Mesenchymal stem cell (in vitro differentiated cells and primary cell): ENCODE measurements around the gene PTPRD.

ENCODE experiments used
- DNase-seq: peaks from one replicate; pipeline ENCODE4 v3.0.0-alpha.2; 2013
- H2AFZ ChIP-seq: one replicate; pipeline ENCODE4 v1.6.1; 2013; ENCODE audit warnings: low read depth, mild to moderate bottlenecking, control low read depth, inconsistent platforms, low read length, moderate library complexity
- H2AK5ac ChIP-seq: 2 replicates; pipeline ENCODE4 v1.6.1; 2013; ENCODE audit warnings: low read length, moderate library complexity, mild to moderate bottlenecking, inconsistent platforms; ENCODE audit not compliant: severe bottlenecking
- H2BK120ac ChIP-seq: one replicate; pipeline ENCODE4 v1.6.1; 2013; ENCODE audit warnings: low read depth, mild to moderate bottlenecking, inconsistent platforms, low read length, moderate library complexity
- H2BK12ac ChIP-seq, 2 experiments: one replicate each; pipeline ENCODE4 v1.6.1; 2013; ENCODE audit warnings: inconsistent platforms in 2 of 2, low read length in 2 of 2, mild to moderate bottlenecking in 2 of 2, moderate library complexity in 2 of 2, control low read depth in 1 of 2
- H2BK15ac ChIP-seq: one replicate; pipeline ENCODE4 v1.6.1; 2013; ENCODE audit warnings: mild to moderate bottlenecking, low read depth, inconsistent platforms; ENCODE audit not compliant: poor library complexity, severe bottlenecking
- H2BK5ac ChIP-seq: 2 replicates; pipeline ENCODE4 v1.6.1; 2013; ENCODE audit warnings: low read depth, mild to moderate bottlenecking, low read length, control low read depth, inconsistent platforms; ENCODE audit not compliant: poor library complexity, severe bottlenecking
- H3K14ac ChIP-seq, 2 experiments: one replicate each; pipeline ENCODE4 v1.6.1; 2013; ENCODE audit warnings: inconsistent platforms in 2 of 2, low read length in 2 of 2, control low read depth in 1 of 2, mild to moderate bottlenecking in 1 of 2, moderate library complexity in 1 of 2
- H3K18ac ChIP-seq, 2 experiments: one replicate each; pipeline ENCODE4 v1.6.1; 2013; ENCODE audit warnings: inconsistent platforms in 2 of 2, low read length in 2 of 2, control low read depth in 1 of 2, low read depth in 1 of 2, mild to moderate bottlenecking in 1 of 2
- H3K23ac ChIP-seq, 2 experiments: one replicate each; pipeline ENCODE4 v1.6.1; 2013; ENCODE audit warnings: inconsistent platforms in 2 of 2, low read length in 2 of 2, mild to moderate bottlenecking in 2 of 2, moderate library complexity in 2 of 2, control low read depth in 1 of 2
- H3K27ac ChIP-seq: 2 replicates; pipeline ENCODE4 v1.5.1; 2013; ENCODE audit warnings: mild to moderate bottlenecking, moderate library complexity, low read length, control low read depth, inconsistent platforms; ENCODE audit not compliant: poor library complexity, severe bottlenecking
- H3K27me3 ChIP-seq, 2 experiments: 2 replicates each; pipeline versions ENCODE4 v1.6.1 to v1.7.0; 2013; ENCODE audit warnings: low read length in 2 of 2, mild to moderate bottlenecking in 2 of 2, moderate library complexity in 2 of 2, control low read depth in 1 of 2, inconsistent platforms in 1 of 2; ENCODE audit not compliant: control insufficient read depth in 1 of 2, insufficient read depth in 1 of 2
- H3K36me3 ChIP-seq, 2 experiments: 2 replicates each; pipeline versions ENCODE4 v1.6.1 to v1.7.0; 2013; ENCODE audit warnings: low read length in 2 of 2, control low read depth in 1 of 2, inconsistent platforms in 1 of 2, low read depth in 1 of 2, mild to moderate bottlenecking in 1 of 2; ENCODE audit not compliant: insufficient read depth in 2 of 2, control insufficient read depth in 1 of 2
- H3K4ac ChIP-seq, 2 experiments: one replicate each; pipeline ENCODE4 v1.6.1; 2013; ENCODE audit warnings: inconsistent platforms in 2 of 2, low read length in 2 of 2, mild to moderate bottlenecking in 2 of 2, moderate library complexity in 2 of 2, control low read depth in 1 of 2, low read depth in 1 of 2
- H3K4me1 ChIP-seq: 2 replicates; pipeline ENCODE4 v1.6.1; 2013; ENCODE audit warnings: low read depth, low read length, control low read depth; ENCODE audit not compliant: control insufficient read depth, insufficient read depth
- H3K4me2 ChIP-seq: 2 replicates; pipeline ENCODE4 v1.6.1; 2013; ENCODE audit warnings: low read length, mild to moderate bottlenecking, inconsistent platforms; ENCODE audit not compliant: poor library complexity, severe bottlenecking
- H3K4me3 ChIP-seq, 2 experiments: 2 replicates each; pipeline versions ENCODE4 v1.5.1 to v1.7.0; 2013; ENCODE audit warnings: low read length in 2 of 2, mild to moderate bottlenecking in 2 of 2, control low read depth in 1 of 2, low read depth in 1 of 2; ENCODE audit not compliant: insufficient read depth in 1 of 2
- H3K79me1 ChIP-seq: replicated peaks from 2 replicates; pipeline ENCODE4 v1.6.1; 2013; ENCODE audit warnings: mild to moderate bottlenecking, control low read depth, low read length, inconsistent platforms; ENCODE audit not compliant: poor library complexity, severe bottlenecking
- H3K9ac ChIP-seq: 2 replicates; pipeline ENCODE4 v1.7.0; 2013; ENCODE audit warnings: mild to moderate bottlenecking, low read length, moderate library complexity
- H3K9me3 ChIP-seq: 2 replicates; pipeline ENCODE4 v1.7.0; 2013; ENCODE audit warnings: mild to moderate bottlenecking, low read length; ENCODE audit not compliant: control insufficient read depth
- H4K8ac ChIP-seq: one replicate; pipeline ENCODE4 v1.6.1; 2013; ENCODE audit warnings: inconsistent platforms, mild to moderate bottlenecking, low read length, moderate library complexity
- H4K91ac ChIP-seq: one replicate; pipeline ENCODE4 v1.6.1; 2013; ENCODE audit warnings: mild to moderate bottlenecking, low read length, inconsistent platforms
- WGBS: methylation state at CpG from one replicate; pipeline ENCODE4 v1.1.7; 2013; ENCODE audit warnings: mixed read lengths; 5-methylcytosine and 5-hydroxymethylcytosine counted together

Gene PTPRD

DNA sequence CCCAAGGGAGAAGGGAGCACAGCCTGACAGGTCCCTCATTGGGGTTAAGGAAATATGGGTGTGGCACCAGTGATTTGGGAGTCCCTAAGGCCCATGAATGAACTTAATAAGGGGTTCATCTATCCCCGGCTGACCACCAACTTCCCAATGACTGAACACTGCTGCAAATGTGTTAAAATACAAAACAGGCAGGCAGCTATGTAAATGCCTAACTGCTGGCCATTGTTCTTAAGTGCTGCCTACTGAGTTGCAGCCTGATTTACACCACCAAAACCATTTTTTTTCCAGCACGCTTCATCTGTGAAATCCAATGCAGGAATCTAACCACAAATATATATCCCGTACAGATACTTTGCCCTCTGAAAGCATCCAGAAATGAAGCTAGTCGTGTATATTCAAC lies 478.5 kb downstream of the PTPRD start:
- no peak overlapping the region for H3K9ac ChIP-seq
- no peak overlapping the region for H4K91ac ChIP-seq
- H2BK12ac ChIP-seq, result no peak overlapping the region
- H3K27ac ChIP-seq, result no peak overlapping the region
- peak overlapping the region; percentile 65 for H2BK15ac ChIP-seq
- no peaks in the 10 kb centered on the region for H3K9me3 ChIP-seq
- WGBS, result 95% methylated on average over 4 of the region's 4 CpGs
- H2BK120ac ChIP-seq, result no peak overlapping the region
- no peak overlapping the region for H3K4ac ChIP-seq
- no peaks in the 10 kb centered on the region for H3K27me3 ChIP-seq
- no peak overlapping the region for H2BK5ac ChIP-seq
- no peak overlapping the region for H3K23ac ChIP-seq
- no peaks in the 10 kb centered on the region for H3K79me1 ChIP-seq
- H2AFZ ChIP-seq, result no peak overlapping the region
- no peak overlapping the region for H2AK5ac ChIP-seq
- no peak for DNase-seq
- H3K4me2 ChIP-seq, result no peak overlapping the region
- no peak overlapping the region for H4K8ac ChIP-seq
- no peaks in the 10 kb centered on the region for H3K36me3 ChIP-seq
- no peak overlapping the region for H3K4me3 ChIP-seq
- no peak overlapping the region for H3K18ac ChIP-seq
- H3K14ac ChIP-seq, result no peak overlapping the region
- H3K4me1 ChIP-seq, result no peaks in the 10 kb centered on the region

- Histone ChIP-seq H2BK5ac (no peak overlapping the region), H3K79me1 (no peaks in the 10 kb centered on the region), H3K14ac (no peak overlapping the region), H2AK5ac (no peak overlapping the region), H3K4me3 (no peak overlapping the region), H3K36me3 (no peaks in the 10 kb centered on the region), H3K9me3 (no peaks in the 10 kb centered on the region), H3K27ac (no peak overlapping the region), H3K23ac (no peak overlapping the region), H3K4me2 (no peak overlapping the region), H2BK12ac (no peak overlapping the region), H4K8ac (no peak overlapping the region), H2BK120ac (no peak overlapping the region), H3K27me3 (no peaks in the 10 kb centered on the region), H3K18ac (no peak overlapping the region), H3K9ac (no peak overlapping the region), H2BK15ac (no peak overlapping the region), H3K4ac (no peak overlapping the region), H2AFZ (no peak overlapping the region), H3K4me1 (no peaks in the 10 kb centered on the region), H4K91ac (no peak overlapping the region)
- DNase-seq, result peak; percentile 30
- WGBS, result 45% methylated on average over 1 of the region's 2 CpGs
Observed at GRCh38 chr9:10130061-10130675, 482.6 kb downstream of the PTPRD start.

- DNase-seq, result no peak
- H4K8ac ChIP-seq, result no peak overlapping the region
- H3K4ac ChIP-seq, result no peak overlapping the region
- H3K14ac ChIP-seq, result no peak overlapping the region
- H2BK12ac ChIP-seq, result no peak overlapping the region
- no peaks in the 10 kb centered on the region for H3K9me3 ChIP-seq
- H2BK5ac ChIP-seq, result no peak overlapping the region
- H2AK5ac ChIP-seq, result no peak overlapping the region
- no peak overlapping the region for H3K4me2 ChIP-seq
- H2AFZ ChIP-seq, result no peak overlapping the region
- no CpG with 5 or more reads among the region's 1 CpG for WGBS
- H3K23ac ChIP-seq, result no peak overlapping the region
- no peaks in the 10 kb centered on the region for H3K4me1 ChIP-seq
- no peak overlapping the region for H2BK120ac ChIP-seq
- no peak overlapping the region for H3K9ac ChIP-seq
- no peaks in the 10 kb centered on the region for H3K79me1 ChIP-seq
- no peak overlapping the region for H3K4me3 ChIP-seq
- no peak overlapping the region for H3K18ac ChIP-seq
- no peak overlapping the region for H3K27ac ChIP-seq
- no peak overlapping the region for H2BK15ac ChIP-seq
- no peaks in the 10 kb centered on the region for H3K27me3 ChIP-seq
- H4K91ac ChIP-seq, result no peak overlapping the region
- H3K36me3 ChIP-seq, result no peaks in the 10 kb centered on the region
Observed at GRCh38 chr9:10127867-10128266, 484.9 kb downstream of the PTPRD start.

GRCh38 chr9:10112798-10113197 lies 500.0 kb downstream of the PTPRD start:
- no peak overlapping the region for H3K18ac ChIP-seq
- no peak overlapping the region for H2BK120ac ChIP-seq
- no peaks in the 10 kb centered on the region for H3K36me3 ChIP-seq
- no peaks in the 10 kb centered on the region for H3K9me3 ChIP-seq
- no peak for DNase-seq
- no peak overlapping the region for H2AFZ ChIP-seq
- no peak overlapping the region for H2BK5ac ChIP-seq
- no peak overlapping the region for H3K4ac ChIP-seq
- H2BK15ac ChIP-seq, result no peak overlapping the region
- H3K23ac ChIP-seq, result no peak overlapping the region
- no peak overlapping the region for H2AK5ac ChIP-seq
- H4K91ac ChIP-seq, result no peak overlapping the region
- H3K9ac ChIP-seq, result no peak overlapping the region
- H3K4me2 ChIP-seq, result no peak overlapping the region
- no peaks in the 10 kb centered on the region for H3K4me1 ChIP-seq
- H3K27me3 ChIP-seq, result no peaks in the 10 kb centered on the region
- no peak overlapping the region for H3K27ac ChIP-seq
- 90% methylated on average over 1 of the region's 4 CpGs for WGBS
- H3K14ac ChIP-seq, result no peak overlapping the region
- no peak overlapping the region for H2BK12ac ChIP-seq
- no peaks in the 10 kb centered on the region for H3K79me1 ChIP-seq
- no peak overlapping the region for H3K4me3 ChIP-seq
- H4K8ac ChIP-seq, result no peak overlapping the region
